ENCODE data around the gene CBX4. TPM values are rescaled to one million over a fixed set of nuclear protein-coding genes. Genes with fewer than 3 reads are reported as not detected.
A peak's percentile ranks its signal among the peaks of the same experiment; 100 is the strongest.

Gene CBX4
- total and polyA plus RNA-seq, 2 of the 13 experiments (the other 11 are each of a cell fraction or from before 2014, with no cell fraction given): 25.8 to 50.8 TPM

DNA sequence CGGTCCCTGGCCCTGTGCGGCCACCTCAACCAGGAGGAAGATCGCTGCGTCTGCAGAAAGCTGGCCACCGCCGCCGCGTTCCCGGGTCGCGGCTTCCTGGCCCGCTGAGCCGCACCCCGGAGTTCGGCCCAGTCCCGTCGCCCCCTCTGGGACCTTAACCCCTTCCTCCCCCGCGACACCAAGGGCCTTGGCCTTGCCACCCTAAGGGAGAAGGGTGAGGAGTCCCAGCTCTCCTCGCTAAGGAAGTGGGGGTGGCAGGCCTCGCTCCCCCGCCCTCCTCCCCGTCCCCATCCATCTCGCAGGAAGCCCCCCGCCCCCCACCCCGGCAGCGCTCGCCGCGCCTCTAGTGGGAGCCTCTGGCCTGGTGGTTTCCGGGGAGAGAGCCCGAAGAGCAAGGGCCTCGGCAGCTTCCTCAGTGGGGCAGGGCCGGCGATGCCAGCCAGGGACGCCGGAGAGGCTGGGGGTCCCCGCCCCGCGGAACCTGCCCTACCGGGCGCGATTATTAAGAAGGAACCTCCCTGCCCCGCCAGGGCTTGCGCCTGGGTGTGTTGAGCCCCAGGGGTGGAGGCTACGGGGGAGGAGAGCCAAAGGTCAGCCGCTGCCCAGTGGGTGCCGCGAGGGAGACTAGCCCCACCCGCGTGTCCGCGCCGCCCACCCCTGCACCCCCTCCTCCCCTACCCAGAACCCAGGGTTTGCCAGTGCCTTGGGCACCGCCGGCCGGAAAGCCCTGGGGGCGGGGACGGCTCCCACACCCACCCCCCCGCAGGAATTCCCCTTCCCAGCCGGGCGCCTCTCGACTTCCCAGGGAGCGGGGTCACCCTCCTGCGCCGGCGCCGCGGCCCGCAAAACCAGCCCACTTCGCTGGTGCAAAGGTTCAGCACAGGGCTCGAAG is 6.8 kb downstream of the CBX4 start (continued):
- TF ChIP-seq, protein P1, sequence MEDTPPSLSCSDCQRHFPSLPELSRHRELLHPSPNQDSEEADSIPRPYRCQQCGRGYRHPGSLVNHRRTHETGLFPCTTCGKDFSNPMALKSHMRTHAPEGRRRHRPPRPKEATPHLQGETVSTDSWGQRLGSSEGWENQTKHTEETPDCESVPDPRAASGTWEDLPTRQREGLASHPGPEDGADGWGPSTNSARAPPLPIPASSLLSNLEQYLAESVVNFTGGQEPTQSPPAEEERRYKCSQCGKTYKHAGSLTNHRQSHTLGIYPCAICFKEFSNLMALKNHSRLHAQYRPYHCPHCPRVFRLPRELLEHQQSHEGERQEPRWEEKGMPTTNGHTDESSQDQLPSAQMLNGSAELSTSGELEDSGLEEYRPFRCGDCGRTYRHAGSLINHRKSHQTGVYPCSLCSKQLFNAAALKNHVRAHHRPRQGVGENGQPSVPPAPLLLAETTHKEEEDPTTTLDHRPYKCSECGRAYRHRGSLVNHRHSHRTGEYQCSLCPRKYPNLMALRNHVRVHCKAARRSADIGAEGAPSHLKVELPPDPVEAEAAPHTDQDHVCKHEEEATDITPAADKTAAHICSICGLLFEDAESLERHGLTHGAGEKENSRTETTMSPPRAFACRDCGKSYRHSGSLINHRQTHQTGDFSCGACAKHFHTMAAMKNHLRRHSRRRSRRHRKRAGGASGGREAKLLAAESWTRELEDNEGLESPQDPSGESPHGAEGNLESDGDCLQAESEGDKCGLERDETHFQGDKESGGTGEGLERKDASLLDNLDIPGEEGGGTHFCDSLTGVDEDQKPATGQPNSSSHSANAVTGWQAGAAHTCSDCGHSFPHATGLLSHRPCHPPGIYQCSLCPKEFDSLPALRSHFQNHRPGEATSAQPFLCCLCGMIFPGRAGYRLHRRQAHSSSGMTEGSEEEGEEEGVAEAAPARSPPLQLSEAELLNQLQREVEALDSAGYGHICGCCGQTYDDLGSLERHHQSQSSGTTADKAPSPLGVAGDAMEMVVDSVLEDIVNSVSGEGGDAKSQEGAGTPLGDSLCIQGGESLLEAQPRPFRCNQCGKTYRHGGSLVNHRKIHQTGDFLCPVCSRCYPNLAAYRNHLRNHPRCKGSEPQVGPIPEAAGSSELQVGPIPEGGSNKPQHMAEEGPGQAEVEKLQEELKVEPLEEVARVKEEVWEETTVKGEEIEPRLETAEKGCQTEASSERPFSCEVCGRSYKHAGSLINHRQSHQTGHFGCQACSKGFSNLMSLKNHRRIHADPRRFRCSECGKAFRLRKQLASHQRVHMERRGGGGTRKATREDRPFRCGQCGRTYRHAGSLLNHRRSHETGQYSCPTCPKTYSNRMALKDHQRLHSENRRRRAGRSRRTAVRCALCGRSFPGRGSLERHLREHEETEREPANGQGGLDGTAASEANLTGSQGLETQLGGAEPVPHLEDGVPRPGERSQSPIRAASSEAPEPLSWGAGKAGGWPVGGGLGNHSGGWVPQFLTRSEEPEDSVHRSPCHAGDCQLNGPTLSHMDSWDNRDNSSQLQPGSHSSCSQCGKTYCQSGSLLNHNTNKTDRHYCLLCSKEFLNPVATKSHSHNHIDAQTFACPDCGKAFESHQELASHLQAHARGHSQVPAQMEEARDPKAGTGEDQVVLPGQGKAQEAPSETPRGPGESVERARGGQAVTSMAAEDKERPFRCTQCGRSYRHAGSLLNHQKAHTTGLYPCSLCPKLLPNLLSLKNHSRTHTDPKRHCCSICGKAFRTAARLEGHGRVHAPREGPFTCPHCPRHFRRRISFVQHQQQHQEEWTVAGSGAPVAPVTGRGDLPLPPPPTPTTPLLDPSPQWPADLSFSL (CRISPR knock-in tag; IDR thresholded peaks at IDR 0.05): no peak
- TF ChIP-seq, protein P2, sequence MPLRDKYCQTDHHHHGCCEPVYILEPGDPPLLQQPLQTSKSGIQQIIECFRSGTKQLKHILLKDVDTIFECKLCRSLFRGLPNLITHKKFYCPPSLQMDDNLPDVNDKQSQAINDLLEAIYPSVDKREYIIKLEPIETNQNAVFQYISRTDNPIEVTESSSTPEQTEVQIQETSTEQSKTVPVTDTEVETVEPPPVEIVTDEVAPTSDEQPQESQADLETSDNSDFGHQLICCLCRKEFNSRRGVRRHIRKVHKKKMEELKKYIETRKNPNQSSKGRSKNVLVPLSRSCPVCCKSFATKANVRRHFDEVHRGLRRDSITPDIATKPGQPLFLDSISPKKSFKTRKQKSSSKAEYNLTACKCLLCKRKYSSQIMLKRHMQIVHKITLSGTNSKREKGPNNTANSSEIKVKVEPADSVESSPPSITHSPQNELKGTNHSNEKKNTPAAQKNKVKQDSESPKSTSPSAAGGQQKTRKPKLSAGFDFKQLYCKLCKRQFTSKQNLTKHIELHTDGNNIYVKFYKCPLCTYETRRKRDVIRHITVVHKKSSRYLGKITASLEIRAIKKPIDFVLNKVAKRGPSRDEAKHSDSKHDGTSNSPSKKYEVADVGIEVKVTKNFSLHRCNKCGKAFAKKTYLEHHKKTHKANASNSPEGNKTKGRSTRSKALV (CRISPR knock-in tag; IDR thresholded peaks at IDR 0.05): peak; percentile 71; the same call in 1 of the 2 replicates
- 0 out of 2 replicates have a peak, but pooled peaks have one; percentile 80 for TF ChIP-seq ZNF557 (CRISPR knock-in tag; IDR thresholded peaks at IDR 0.05)
- 0 out of 2 replicates have a peak, but pooled peaks have one; percentile 5 for TF ChIP-seq RFX5 (IDR thresholded peaks at IDR 0.05; ENCODE audit: low read depth, low read length)
- TF ChIP-seq ZKSCAN1 (IDR thresholded peaks at IDR 0.05; ENCODE audit: low read length): no peak
- 0 out of 2 replicates have a peak, but pooled peaks have one; percentile 45 for TF ChIP-seq KLF6 (CRISPR knock-in tag; IDR thresholded peaks at IDR 0.05)
- peak; percentile 76; the same call in 1 of the 2 replicates for TF ChIP-seq ZNF749 (CRISPR knock-in tag; IDR thresholded peaks at IDR 0.05; ENCODE audit: borderline replicate concordance)
- TF ChIP-seq ZNF75D (CRISPR knock-in tag; IDR thresholded peaks at IDR 0.05; ENCODE audit: borderline replicate concordance): no peak
- TF ChIP-seq, protein P3, sequence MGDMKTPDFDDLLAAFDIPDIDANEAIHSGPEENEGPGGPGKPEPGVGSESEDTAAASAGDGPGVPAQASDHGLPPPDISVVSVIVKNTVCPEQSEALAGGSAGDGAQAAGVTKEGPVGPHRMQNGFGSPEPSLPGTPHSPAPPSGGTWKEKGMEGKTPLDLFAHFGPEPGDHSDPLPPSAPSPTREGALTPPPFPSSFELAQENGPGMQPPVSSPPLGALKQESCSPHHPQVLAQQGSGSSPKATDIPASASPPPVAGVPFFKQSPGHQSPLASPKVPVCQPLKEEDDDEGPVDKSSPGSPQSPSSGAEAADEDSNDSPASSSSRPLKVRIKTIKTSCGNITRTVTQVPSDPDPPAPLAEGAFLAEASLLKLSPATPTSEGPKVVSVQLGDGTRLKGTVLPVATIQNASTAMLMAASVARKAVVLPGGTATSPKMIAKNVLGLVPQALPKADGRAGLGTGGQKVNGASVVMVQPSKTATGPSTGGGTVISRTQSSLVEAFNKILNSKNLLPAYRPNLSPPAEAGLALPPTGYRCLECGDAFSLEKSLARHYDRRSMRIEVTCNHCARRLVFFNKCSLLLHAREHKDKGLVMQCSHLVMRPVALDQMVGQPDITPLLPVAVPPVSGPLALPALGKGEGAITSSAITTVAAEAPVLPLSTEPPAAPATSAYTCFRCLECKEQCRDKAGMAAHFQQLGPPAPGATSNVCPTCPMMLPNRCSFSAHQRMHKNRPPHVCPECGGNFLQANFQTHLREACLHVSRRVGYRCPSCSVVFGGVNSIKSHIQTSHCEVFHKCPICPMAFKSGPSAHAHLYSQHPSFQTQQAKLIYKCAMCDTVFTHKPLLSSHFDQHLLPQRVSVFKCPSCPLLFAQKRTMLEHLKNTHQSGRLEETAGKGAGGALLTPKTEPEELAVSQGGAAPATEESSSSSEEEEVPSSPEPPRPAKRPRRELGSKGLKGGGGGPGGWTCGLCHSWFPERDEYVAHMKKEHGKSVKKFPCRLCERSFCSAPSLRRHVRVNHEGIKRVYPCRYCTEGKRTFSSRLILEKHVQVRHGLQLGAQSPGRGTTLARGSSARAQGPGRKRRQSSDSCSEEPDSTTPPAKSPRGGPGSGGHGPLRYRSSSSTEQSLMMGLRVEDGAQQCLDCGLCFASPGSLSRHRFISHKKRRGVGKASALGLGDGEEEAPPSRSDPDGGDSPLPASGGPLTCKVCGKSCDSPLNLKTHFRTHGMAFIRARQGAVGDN (CRISPR knock-in tag; IDR thresholded peaks at IDR 0.05): peak; percentile 81
